K562 (cell line): ENCODE measurements around the gene MBOAT1. TPM values are rescaled to one million over a fixed set of nuclear protein-coding genes. Genes with fewer than 3 reads are reported as not detected.

ENCODE experiments used
- ARNT ChIP-seq, 2 experiments: fragments of 450-650 bp; IDR thresholded peaks; 2 replicates each; pipeline ENCODE4 v1.6.1; 2016; ENCODE audit warnings: mild to moderate bottlenecking in 1 of 2
- CREB5 ChIP-seq: fragments of 250-450 bp; sonication (Bioruptor Pico); IDR thresholded peaks from 2 replicates; pipeline ENCODE4 v1.5.0; 2020; ENCODE audit warnings: mild to moderate bottlenecking
- E2F3 ChIP-seq: fragments of 250-450 bp; sonication (Bioruptor Pico); IDR thresholded peaks from 2 replicates; pipeline ENCODE4 v1.4.0; 2020; ENCODE audit warnings: mild to moderate bottlenecking
- MYC ChIP-seq, 2 experiments: fragments of 250-450 bp in 1 of 2; sonication (Bioruptor Pico) in 1 of 2; IDR thresholded peaks; 2 replicates each; pipeline versions ENCODE4 v1.5.1 to v1.6.1; 2012 to 2021; ENCODE audit warnings: low read depth in 2 of 2, borderline replicate concordance in 1 of 2, improper control_type of control experiment in 1 of 2, low read length in 1 of 2, mild to moderate bottlenecking in 1 of 2, moderate library complexity in 1 of 2
- NFRKB ChIP-seq: fragments of 450-650 bp; IDR thresholded peaks from 2 replicates; pipeline ENCODE4 v1.6.1; 2016; ENCODE audit warnings: low read depth
- POLR2AphosphoS5 ChIP-seq: IDR thresholded peaks from 2 replicates; pipeline ENCODE4 v1.6.1; 2011; ENCODE audit warnings: mild to moderate bottlenecking, low read depth, low read length, moderate library complexity; ENCODE audit not compliant: control insufficient read depth, insufficient read depth
- SAFB2 ChIP-seq: fragments of 200-400 bp; formaldehyde crosslinking; IDR thresholded peaks from 2 replicates; pipeline ENCODE4 v1.6.1; 2018; ENCODE audit warnings: borderline replicate concordance, low read length, low read depth, moderate library complexity; ENCODE audit not compliant: severe bottlenecking
- ZBTB5 ChIP-seq: fragments of 450-650 bp; IDR thresholded peaks from 2 replicates; pipeline ENCODE4 v1.6.1; 2017; ENCODE audit warnings: antibody characterized with exemption
- ZFP1 ChIP-seq: fragments of 450-650 bp; formaldehyde crosslinking; IDR thresholded peaks from 2 replicates; pipeline ENCODE4 v1.4.0; 2020; ENCODE audit warnings: mild to moderate bottlenecking, mixed read lengths
- ZNF143 ChIP-seq: sonication (generic); formaldehyde crosslinking; IDR thresholded peaks from 2 replicates; pipeline ENCODE4 v1.9.0; 2022; ENCODE audit warnings: mild to moderate bottlenecking, missing genetic modification reagents
- ZNF263 ChIP-seq: sonication (generic); formaldehyde crosslinking; IDR thresholded peaks from 2 replicates; pipeline ENCODE4 v1.8.0; 2022; ENCODE audit warnings: mild to moderate bottlenecking, missing genetic modification reagents, borderline replicate concordance
- ZNF316 ChIP-seq: fragments of 450-650 bp; IDR thresholded peaks from 2 replicates; pipeline ENCODE4 v1.6.1; 2016
- ZNF436 ChIP-seq: fragments of 250-450, 450-650 bp; sonication (Bioruptor Pico); formaldehyde crosslinking; IDR thresholded peaks from 2 replicates; pipeline ENCODE4 v1.7.0; 2020; ENCODE audit warnings: mild to moderate bottlenecking
- polyA plus RNA-seq, 8 experiments: library from polyadenylated mRNA; depleted of rRNA in 4 of 8; stranded (reverse) in 5 of 8; unstranded in 3 of 8; fragments of >200 nt; fragmentation: Nextera tagmentation in 2 of 8; fragmentation: Illumina TruSeq in 1 of 8; extraction: Ambion mirVana in 2 of 8; extraction: Trizol in 1 of 8; gene quantifications; 2 replicates each; pipeline versions ENCODE4 v1.2.1 to v1.2.3, GENCODE V29; 2011 to 2014; ENCODE audit warnings: inconsistent platforms in 1 of 8, missing spikeins in 1 of 8
- total RNA-seq, 7 experiments: library from RNA; depleted of rRNA in 6 of 7; stranded (reverse); fragments of >200 nt in 6 of 7; fragmentation: Illumina TruSeq in 2 of 7; extraction: Trizol in 2 of 7; gene quantifications; 2 replicates each; pipeline versions ENCODE4 v1.2.1 to v1.2.3, GENCODE V29; 2011 to 2021; ENCODE audit warnings: low replicate concordance in 1 of 7
- TF ChIP-seq, protein P1 (sequence below): sonication (generic); formaldehyde crosslinking; IDR thresholded peaks from 2 replicates; pipeline ENCODE4 v1.8.0; 2023; ENCODE audit warnings: missing genetic modification reagents, mild to moderate bottlenecking, borderline replicate concordance
- TF ChIP-seq, protein P2 (sequence below): fragments of 450-650 bp; conservative IDR thresholded peaks from 2 replicates; pipeline ENCODE4 v1.6.1; 2016; ENCODE audit warnings: missing genetic modification characterization, low read depth, mild to moderate bottlenecking, control low read depth, missing compliant biosample characterization

The MBOAT1 gene
- total and polyA plus RNA-seq, 9 of the 15 experiments (the other 6 are each of a cell fraction or from before 2014, with no cell fraction given): 0.13 to 16.5 (median 10.3) TPM

DNA sequence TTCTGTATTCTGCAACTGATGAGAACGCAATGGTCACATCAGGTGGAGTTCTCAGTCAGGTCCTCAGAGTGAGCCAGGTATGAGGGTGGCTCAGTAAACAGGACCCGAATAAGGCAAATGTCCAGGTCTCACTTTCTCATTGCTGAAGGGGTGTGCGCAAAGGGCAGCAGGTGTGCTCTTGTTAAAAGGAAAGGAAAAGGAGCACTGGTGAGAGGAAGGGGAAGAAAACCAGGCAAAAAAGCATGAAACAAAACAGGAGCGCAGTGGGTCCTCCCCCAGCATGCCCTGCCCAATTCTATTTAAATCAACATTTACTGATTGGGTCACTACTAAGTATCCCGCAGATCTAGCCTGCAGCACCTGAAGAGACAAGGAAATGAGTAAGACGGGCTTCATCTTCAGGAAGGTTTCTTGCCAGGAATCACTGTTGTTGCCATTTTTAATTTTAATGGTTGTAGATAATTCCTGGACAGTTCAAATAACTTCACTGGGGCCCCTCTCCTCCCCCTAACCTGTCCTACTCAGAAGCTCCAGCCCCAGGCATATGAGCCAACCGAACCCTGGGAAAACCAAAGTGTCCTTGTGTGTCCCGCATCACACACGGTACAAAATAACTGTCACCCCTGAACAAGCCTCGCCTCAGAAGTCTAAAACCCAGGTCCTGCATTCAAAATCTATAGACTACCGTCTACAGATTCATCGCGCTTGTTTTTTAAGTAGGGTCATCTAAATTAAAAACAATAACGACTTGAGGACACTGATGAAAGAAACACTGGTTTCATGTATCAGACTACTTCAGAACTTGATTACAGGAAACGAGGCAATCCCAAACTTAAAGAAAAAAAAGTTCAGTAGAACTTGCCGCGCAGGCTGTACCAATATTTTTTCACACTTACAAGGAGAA is 980 bp downstream of the MBOAT1 start (continued):
- peak; percentile 84 for TF ChIP-seq ZNF263 (CRISPR knock-in tag)
- no peak for TF ChIP-seq SAFB2
- 0 out of 2 replicates have a peak, but pooled peaks have one; percentile 25 for TF ChIP-seq CREB5 (CRISPR knock-in tag)
- TF ChIP-seq ZNF436 (CRISPR knock-in tag): no peak
- no peak for TF ChIP-seq ZNF143 (CRISPR knock-in tag)
- no peak for TF ChIP-seq ZNF316
- 0 out of 2 replicates have a peak, but pooled peaks have one; percentile 50 for TF ChIP-seq ZBTB5
- TF ChIP-seq, protein P1, sequence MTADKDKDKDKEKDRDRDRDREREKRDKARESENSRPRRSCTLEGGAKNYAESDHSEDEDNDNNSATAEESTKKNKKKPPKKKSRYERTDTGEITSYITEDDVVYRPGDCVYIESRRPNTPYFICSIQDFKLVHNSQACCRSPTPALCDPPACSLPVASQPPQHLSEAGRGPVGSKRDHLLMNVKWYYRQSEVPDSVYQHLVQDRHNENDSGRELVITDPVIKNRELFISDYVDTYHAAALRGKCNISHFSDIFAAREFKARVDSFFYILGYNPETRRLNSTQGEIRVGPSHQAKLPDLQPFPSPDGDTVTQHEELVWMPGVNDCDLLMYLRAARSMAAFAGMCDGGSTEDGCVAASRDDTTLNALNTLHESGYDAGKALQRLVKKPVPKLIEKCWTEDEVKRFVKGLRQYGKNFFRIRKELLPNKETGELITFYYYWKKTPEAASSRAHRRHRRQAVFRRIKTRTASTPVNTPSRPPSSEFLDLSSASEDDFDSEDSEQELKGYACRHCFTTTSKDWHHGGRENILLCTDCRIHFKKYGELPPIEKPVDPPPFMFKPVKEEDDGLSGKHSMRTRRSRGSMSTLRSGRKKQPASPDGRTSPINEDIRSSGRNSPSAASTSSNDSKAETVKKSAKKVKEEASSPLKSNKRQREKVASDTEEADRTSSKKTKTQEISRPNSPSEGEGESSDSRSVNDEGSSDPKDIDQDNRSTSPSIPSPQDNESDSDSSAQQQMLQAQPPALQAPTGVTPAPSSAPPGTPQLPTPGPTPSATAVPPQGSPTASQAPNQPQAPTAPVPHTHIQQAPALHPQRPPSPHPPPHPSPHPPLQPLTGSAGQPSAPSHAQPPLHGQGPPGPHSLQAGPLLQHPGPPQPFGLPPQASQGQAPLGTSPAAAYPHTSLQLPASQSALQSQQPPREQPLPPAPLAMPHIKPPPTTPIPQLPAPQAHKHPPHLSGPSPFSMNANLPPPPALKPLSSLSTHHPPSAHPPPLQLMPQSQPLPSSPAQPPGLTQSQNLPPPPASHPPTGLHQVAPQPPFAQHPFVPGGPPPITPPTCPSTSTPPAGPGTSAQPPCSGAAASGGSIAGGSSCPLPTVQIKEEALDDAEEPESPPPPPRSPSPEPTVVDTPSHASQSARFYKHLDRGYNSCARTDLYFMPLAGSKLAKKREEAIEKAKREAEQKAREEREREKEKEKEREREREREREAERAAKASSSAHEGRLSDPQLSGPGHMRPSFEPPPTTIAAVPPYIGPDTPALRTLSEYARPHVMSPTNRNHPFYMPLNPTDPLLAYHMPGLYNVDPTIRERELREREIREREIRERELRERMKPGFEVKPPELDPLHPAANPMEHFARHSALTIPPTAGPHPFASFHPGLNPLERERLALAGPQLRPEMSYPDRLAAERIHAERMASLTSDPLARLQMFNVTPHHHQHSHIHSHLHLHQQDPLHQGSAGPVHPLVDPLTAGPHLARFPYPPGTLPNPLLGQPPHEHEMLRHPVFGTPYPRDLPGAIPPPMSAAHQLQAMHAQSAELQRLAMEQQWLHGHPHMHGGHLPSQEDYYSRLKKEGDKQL (CRISPR knock-in tag): no peak
- TF ChIP-seq, protein P2, sequence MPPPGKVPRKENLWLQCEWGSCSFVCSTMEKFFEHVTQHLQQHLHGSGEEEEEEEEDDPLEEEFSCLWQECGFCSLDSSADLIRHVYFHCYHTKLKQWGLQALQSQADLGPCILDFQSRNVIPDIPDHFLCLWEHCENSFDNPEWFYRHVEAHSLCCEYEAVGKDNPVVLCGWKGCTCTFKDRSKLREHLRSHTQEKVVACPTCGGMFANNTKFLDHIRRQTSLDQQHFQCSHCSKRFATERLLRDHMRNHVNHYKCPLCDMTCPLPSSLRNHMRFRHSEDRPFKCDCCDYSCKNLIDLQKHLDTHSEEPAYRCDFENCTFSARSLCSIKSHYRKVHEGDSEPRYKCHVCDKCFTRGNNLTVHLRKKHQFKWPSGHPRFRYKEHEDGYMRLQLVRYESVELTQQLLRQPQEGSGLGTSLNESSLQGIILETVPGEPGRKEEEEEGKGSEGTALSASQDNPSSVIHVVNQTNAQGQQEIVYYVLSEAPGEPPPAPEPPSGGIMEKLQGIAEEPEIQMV (tag): peak; percentile 83
- TF ChIP-seq POLR2AphosphoS5: 0 out of 2 replicates have a peak, but pooled peaks have one; percentile 21
- no peak for TF ChIP-seq E2F3 (CRISPR knock-in tag)
- TF ChIP-seq NFRKB: no peak
- no peak for TF ChIP-seq MYC (IDR thresholded peaks at IDR 0.05; ENCODE audit: low read depth, low read length)
- TF ChIP-seq MYC (CRISPR knock-in tag; IDR thresholded peaks at IDR 0.05; ENCODE audit: borderline replicate concordance, low read depth): no peak
- TF ChIP-seq ARNT (IDR thresholded peaks at IDR 0.05): peak; percentile 53 to 54; a peak in 1 of 4 replicates
- no peak for TF ChIP-seq ZFP1 (CRISPR knock-in tag)
